Epithelial cell of prostate (primary cell): ENCODE results near the gene SCFD2.
"Not testable (repeated sequence)": the region's sequence is repeated elsewhere in the genome, so short reads cannot be mapped to it uniquely, and the experiment has no call there.

Experiments used
- DNase-seq: peaks from one replicate; pipeline ENCODE4 v3.0.0-alpha.2; 2011; ENCODE audit warnings: low read depth, low spot score
- H3K27ac ChIP-seq: fragments of 450-650 bp; 2 replicates; pipeline ENCODE4 v1.5.1; 2017; ENCODE audit warnings: mild to moderate bottlenecking

Gene SCFD2

DNA sequence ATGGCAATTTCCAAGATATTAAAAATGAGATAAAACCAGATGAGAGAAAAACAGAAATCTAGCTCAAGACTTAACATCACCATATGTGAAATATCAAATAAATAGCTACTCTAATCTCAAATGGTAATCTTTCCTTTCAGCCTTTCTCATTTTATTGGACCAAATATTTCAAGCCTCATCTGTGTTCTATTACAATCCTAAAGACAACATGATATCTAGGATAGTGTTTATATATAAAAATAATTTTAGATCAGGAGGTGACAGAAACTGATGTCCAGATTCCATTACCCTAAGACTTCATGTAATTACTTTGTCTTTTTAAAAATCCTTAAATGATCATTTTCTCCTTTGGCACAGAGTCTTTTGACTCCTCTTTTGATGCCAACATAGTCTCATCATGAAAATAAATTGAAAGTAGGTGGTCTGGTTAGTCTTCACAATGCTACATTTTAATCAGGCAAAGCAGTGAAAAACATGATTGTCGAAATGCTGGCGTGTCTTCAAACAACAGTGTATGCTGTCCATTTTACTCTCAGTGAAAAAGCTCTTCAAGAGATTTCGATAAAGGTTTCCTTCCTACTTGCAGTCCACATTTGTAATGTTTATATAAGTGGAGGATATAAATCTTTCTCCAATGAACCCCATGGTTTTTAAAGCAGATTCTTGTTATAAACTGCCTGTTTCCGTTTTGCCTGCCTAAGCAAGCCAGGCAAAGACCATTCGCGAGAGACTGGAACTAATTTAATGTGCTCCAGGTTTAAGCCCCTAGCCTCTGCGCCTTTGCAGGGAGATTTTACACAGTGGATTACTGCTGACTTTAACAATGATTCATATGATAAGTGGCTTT is 169.8 kb downstream of the SCFD2 start:
- DNase-seq, result no peak
- no peak overlapping the region for H3K27ac ChIP-seq

GRCh38 chr4:53194727-53195126 is 171.1 kb downstream of the SCFD2 start:
- no peak for DNase-seq
- H3K27ac ChIP-seq, result no peak overlapping the region

GRCh38 chr4:53193111-53193510 is 172.8 kb downstream of the SCFD2 start:
- no peak for DNase-seq
- H3K27ac ChIP-seq, result no peak overlapping the region

DNA sequence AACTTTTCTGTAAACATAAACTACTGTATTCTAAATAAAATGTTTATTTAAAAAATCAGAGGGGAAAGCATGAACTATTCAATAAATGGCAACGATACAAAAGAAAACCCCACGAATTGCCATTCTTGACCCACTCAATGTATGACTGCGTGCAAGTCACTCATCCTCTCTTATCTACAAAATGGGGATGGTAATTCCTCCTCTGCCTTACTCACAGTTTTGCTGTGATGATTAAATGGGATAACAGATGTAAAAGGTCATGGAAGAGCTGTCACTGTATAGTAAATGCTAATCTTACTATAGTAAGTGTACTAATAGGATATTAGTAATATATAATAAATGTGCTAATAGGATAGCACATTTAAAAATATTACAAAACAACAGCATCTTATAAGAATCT is 173.4 kb downstream of the SCFD2 start:
- no peak overlapping the region for H3K27ac ChIP-seq
- DNase-seq, result no peak

DNA sequence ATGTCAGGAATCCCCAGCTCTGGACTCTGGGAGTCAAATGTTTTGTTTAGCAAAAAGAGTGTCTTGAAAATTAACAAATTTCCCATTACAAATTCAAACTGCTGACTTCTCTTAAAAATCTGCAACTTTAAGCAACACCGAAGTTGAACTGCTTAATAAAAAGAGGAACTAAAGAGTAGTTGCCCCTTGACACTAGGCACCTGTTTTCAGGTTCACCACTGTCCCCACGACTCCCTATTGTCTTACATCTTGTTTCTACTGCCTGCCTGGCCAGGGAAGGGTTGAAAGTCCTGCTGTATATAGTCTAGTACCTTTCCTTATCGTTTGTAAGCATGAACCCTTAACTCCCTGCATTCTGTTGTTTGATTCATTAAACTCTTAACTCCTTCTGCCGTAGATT is 173.9 kb downstream of the SCFD2 start:
- no peak for DNase-seq
- no peak overlapping the region for H3K27ac ChIP-seq

GRCh38 chr4:53189011-53189410 is 176.8 kb downstream of the SCFD2 start:
- DNase-seq, result no peak
- H3K27ac ChIP-seq, result no peak overlapping the region

DNA sequence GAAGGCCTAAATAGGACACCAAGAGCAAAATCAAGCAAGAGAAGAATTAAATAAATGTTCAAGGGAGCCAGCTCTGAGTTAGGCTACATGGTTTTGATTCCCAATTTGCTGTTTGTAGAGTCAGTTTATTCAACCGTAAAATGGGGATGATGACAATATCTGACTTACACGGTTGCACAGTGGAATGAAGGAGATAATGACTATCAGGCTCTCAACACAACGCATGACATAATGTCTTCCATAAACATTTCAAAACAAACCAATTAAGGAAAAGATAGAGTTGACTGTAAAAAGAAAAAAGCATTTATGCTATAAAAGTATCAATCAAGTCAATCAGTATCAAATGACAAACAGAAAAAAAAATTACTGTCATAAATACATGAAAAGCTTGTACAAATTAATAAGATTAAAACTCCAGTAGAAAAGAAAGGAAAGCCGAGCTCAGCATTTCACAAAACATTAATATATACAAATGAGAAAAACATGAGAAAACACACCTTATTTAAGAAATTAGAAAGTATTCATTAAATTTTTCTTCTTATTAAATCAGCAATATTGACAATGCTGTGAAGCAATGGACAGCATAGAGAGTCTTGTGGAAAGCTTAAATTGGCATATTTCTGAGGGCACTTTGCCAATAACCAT is 179.0 kb downstream of the SCFD2 start:
- no peak overlapping the region for H3K27ac ChIP-seq
- no peak for DNase-seq

DNA sequence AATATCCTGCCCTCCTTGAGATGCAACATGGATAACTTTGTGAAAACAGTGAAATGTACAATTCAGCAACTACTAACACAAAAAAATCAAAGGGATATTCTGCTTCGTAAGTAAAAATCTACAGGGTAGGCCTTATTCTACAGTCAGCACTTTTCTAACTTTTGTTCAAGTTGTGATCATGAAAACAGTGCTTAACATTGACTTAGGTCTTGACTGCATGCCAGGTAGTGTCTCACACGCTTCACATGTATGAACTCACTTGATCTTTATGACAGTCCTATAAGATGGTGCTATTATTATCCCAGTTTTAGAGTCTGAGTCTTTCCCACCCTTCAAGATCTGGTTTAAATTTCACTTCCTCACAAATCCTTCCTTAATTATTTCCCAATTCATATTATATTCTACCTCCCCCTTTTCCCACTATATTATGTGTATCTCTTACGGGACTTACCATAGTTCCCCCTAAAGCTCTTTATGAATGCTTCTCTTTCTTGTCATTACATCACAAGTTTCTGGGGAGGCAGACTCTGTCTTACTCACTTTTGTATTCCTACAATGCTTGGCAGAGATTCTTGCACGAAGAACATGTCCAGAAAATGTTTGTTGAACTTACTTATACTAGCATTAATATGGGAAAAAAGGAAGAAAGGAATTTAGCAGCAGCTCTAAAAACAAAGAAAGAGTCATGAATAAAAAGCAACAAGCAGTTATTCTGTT is 179.8 kb downstream of the SCFD2 start:
- no peak overlapping the region for H3K27ac ChIP-seq
- DNase-seq, result no peak

DNA sequence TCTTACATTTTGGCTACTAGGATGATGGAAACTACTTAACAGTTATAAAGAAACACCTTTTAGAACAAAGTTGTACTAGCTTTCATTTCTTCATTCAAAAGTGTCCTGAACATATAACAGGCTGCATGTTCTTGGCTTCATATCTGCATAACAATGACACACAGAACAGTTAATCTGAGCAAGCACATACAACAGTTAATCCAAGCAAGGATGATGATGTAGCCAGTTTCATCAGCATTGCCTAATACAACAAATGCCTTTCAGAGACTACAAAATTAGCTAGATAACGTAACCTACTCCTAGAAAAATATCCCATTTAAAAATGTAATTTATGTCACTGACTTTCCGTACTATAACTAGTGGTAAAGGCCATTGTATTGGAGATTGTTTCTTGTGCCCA is 182.1 kb downstream of the SCFD2 start:
- DNase-seq, result no peak

GRCh38 chr4:53177751-53178150 is 188.1 kb downstream of the SCFD2 start:
- not testable (repeated sequence) for H3K27ac ChIP-seq, DNase-seq

More for the DNA sequence above, 182.1 kb downstream of the SCFD2 start:
- H3K27ac ChIP-seq, result no peak overlapping the region

- no peak for DNase-seq
- H3K27ac ChIP-seq, result no peak overlapping the region
Observed at GRCh38 chr4:53175640-53176039, 190.2 kb downstream of the SCFD2 start.

GRCh38 chr4:53174823-53175222 is 191.0 kb downstream of the SCFD2 start:
- DNase-seq, result no peak
- H3K27ac ChIP-seq, result no peak overlapping the region

DNA sequence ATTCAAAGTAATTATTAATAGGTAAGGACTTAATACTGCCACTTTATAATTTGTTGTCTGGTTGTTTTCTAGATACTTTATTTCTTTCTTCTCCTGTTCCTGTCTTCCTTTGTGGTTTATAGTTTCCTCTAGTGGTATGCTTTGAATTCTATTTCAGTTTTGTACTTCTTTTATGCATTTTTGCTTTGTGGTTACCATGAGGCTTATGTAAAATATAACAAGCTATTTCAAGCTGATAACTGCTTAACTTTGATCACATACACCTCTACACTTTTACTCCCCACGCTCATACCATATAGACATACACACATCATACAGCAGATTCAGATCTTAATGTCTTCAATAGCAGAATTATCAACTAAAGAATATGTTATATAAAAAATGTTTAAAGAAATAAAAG is 192.3 kb downstream of the SCFD2 start:
- H3K27ac ChIP-seq, result no peak overlapping the region
- no peak for DNase-seq

GRCh38 chr4:53171797-53172196 is 194.1 kb downstream of the SCFD2 start:
- no peak overlapping the region for H3K27ac ChIP-seq
- no peak for DNase-seq

DNA sequence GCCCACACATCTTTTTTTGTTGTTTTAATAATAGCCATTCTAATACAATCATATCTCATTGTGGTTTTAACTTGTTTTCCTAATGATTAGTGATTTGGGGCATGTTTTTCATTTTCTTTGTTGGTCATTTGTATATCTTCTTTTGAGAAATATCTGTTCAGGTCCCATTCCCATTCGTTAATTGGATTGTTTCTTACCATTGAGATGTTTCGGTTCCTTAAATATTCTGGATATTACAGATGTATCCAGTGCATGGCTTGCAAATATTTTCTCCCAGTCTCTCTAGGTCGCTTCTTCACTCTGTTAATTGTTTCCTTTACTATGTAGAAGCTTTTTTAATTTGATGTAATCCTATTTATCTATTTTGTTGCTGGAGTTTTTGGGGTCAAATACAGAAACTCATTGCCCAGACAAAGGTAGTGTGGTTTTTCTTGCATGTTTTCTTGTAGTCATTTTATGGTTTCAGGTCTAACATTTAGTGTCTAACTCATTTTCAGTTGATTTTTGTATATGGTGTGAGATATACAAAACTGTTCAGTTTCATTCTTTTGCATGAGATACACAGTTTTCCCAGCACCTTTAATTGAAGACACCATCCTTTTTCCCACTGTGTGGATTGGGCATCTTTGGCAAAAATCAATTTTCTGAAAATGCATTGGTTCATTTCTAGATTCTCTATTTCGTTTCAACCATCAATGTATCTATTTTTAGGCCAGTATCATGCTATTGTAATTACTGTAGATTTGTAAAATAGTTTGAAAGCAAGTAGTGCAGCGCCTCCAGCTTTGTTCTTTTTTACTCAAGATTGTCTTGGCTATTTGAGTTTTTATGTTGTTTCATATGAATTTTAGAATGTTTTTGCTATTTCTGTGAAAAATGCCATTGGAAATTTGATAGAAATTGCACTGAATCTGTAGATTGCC is 195.9 kb downstream of the SCFD2 start:
- H3K27ac ChIP-seq, result no peak overlapping the region
- no peak for DNase-seq

- no peak for DNase-seq
- no peak overlapping the region for H3K27ac ChIP-seq
Observed at GRCh38 chr4:53168228-53168627, 197.6 kb downstream of the SCFD2 start.

GRCh38 chr4:53162969-53163368 is 202.9 kb downstream of the SCFD2 start:
- H3K27ac ChIP-seq, result no peak overlapping the region
- DNase-seq, result no peak

DNA sequence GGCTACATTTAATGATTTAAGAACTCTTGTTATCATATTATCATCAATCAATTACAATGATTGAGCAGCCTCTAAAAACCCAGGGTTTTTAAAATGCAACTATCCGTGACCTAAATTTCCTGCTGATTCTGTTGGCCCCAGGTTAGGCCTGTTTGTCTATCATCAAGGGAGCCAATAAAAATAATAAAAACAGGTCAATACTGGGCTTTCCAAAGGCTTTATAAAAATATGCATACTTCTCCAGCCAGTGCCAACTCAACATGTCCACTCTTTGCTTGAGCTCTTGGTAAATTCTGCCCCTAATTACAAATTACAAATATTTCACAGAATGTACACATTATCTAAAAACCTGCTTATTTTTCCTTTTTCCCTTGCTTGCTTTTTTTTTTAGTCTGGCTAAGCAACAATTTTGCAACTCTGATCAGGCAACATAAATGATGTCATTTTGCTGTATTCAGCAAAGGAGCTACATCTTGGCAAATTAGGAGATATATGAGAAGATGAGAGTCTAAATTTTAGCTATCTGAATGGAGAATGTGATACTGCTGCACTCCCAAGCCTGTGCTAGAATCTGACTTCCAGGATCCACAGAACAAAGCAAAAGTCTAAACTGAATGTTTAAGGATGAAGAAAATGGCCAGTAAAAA is 204.0 kb downstream of the SCFD2 start:
- H3K27ac ChIP-seq, result no peak overlapping the region
- no peak for DNase-seq

DNA sequence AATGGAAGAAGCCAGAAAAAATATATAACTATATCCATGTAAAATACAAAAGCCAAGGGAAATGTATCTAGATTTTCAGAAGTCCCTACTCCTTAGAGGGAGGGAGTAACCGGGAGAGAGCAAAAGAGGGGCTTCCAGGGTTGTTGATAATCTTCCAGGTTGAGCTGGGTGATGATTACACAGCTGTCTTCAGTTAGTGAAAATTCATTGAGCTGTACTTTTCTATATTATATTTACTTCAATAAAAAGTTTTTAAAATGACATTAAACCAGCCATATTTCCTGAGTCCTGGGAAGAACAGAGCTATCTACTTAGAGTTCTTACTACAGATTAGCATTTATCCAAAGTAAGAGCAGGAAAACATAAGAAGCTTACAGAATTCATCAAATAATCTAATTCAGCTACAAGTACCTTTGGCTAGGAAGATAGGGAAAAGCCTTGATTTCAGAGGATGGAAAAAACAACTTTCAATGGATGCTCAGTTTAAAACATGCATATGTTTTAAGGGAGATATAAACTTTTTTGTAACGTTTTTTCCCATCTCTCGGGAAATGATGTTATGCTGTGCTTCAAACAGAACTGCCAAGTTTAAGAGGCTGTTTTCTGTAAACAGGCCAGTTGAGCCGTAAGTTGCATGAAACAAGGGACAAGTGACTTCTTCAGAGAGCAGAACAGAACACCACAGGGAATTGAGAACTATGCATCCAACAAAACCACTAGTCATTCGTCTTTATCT is 204.6 kb downstream of the SCFD2 start:
- DNase-seq, result no peak
- H3K27ac ChIP-seq, result no peak overlapping the region
